Measurements from ENCODE around the gene MRPL20. TPM values are rescaled to one million over a fixed set of nuclear protein-coding genes. Genes with fewer than 3 reads are reported as not detected.
A peak's percentile ranks its signal among the peaks of the same experiment; 100 is the strongest.

Gene MRPL20
- total RNA-seq, 1 donor from 2014 or later: 95.0 TPM

- H3K36me3 Mint-ChIP-seq (ENCODE audit: low read depth, unreplicated experiment): peaks cover 4% of the 10 kb centered on the region
- H3K4me3 Mint-ChIP-seq (ENCODE audit: unreplicated experiment): no peak overlapping the region
- peaks cover 2% of the 10 kb centered on the region for H3K27me3 Mint-ChIP-seq (ENCODE audit: unreplicated experiment)
- TF ChIP-seq CTCF (IDR thresholded peaks at IDR 0.05; ENCODE audit: unreplicated experiment): no peak
- H3K27ac Mint-ChIP-seq (ENCODE audit: unreplicated experiment): no peak overlapping the region
- no peak for DNase-seq (ENCODE audit: low spot score)
- H3K4me1 Mint-ChIP-seq (ENCODE audit: unreplicated experiment): peaks cover 6% of the 10 kb centered on the region
- H3K9me3 Mint-ChIP-seq (ENCODE audit: unreplicated experiment): no peaks in the 10 kb centered on the region
Observed at GRCh38 chr1:1437904-1438376, 30.8 kb upstream of the MRPL20 start.

GRCh38 chr1:1437033-1437903, 30.2 kb upstream of the MRPL20 start:
- H3K9me3 Mint-ChIP-seq (ENCODE audit: unreplicated experiment): no peaks in the 10 kb centered on the region

GRCh38 chr1:1436630-1437032, 29.5 kb upstream of the MRPL20 start:
- Mint-ChIP-seq H3K27ac (ENCODE audit: unreplicated experiment) (no peak overlapping the region), H3K27me3 (ENCODE audit: unreplicated experiment) (peaks cover 2% of the 10 kb centered on the region), H3K4me3 (ENCODE audit: unreplicated experiment) (no peak overlapping the region), H3K4me1 (ENCODE audit: unreplicated experiment) (peaks cover 11% of the 10 kb centered on the region), H3K9me3 (ENCODE audit: unreplicated experiment) (no peaks in the 10 kb centered on the region), H3K36me3 (ENCODE audit: low read depth, unreplicated experiment) (peaks cover 4% of the 10 kb centered on the region)
- DNase-seq (ENCODE audit: low spot score): no peak
- no peak for TF ChIP-seq CTCF (IDR thresholded peaks at IDR 0.05; ENCODE audit: unreplicated experiment)

More at GRCh38 chr1:1437033-1437903, 30.2 kb upstream of the MRPL20 start:
- Mint-ChIP-seq H3K36me3 (ENCODE audit: low read depth, unreplicated experiment) (peaks cover 4% of the 10 kb centered on the region), H3K4me1 (ENCODE audit: unreplicated experiment) (peaks cover 11% of the 10 kb centered on the region), H3K27me3 (ENCODE audit: unreplicated experiment) (peaks cover 2% of the 10 kb centered on the region), H3K4me3 (ENCODE audit: unreplicated experiment) (no peak overlapping the region), H3K27ac (ENCODE audit: unreplicated experiment) (no peak overlapping the region)
- TF ChIP-seq CTCF (IDR thresholded peaks at IDR 0.05; ENCODE audit: unreplicated experiment): no peak
- no peak for DNase-seq (ENCODE audit: low spot score)

GRCh38 chr1:1435911-1436629, 29.0 kb upstream of the MRPL20 start:
- no peaks in the 10 kb centered on the region for H3K9me3 Mint-ChIP-seq (ENCODE audit: unreplicated experiment)
- peaks cover 2% of the 10 kb centered on the region for H3K27me3 Mint-ChIP-seq (ENCODE audit: unreplicated experiment)
- H3K36me3 Mint-ChIP-seq (ENCODE audit: low read depth, unreplicated experiment): peaks cover 4% of the 10 kb centered on the region
- peaks cover 13% of the 10 kb centered on the region for H3K4me1 Mint-ChIP-seq (ENCODE audit: unreplicated experiment)
- DNase-seq (ENCODE audit: low spot score): no peak
- H3K4me3 Mint-ChIP-seq (ENCODE audit: unreplicated experiment): peak overlapping the region; percentile 88
- TF ChIP-seq CTCF (IDR thresholded peaks at IDR 0.05; ENCODE audit: unreplicated experiment): no peak
- H3K27ac Mint-ChIP-seq (ENCODE audit: unreplicated experiment): no peak overlapping the region
